Aorta (tissue), 5 donors: ENCODE data around the gene TBX4. TPM values are rescaled to one million over a fixed set of nuclear protein-coding genes. Genes with fewer than 3 reads are reported as not detected.

Source experiments
- ATAC-seq: fragments of 200-7000 bp; cut with Tn5 transposase; one replicate; pipeline ENCODE4 v1.9.1; 2022; ENCODE audit warnings: moderate library complexity; ENCODE audit not compliant: low FRiP score
- DNase-seq, 2 donors: peaks; one replicate each; pipeline ENCODE4 v3.0.0-alpha.2; 2020
- H3K27ac ChIP-seq, 2 donors: one replicate each; pipeline ENCODE4 v1.5.1; 2013; ENCODE audit warnings: low read length in 2 of 2, mild to moderate bottlenecking in 2 of 2, moderate library complexity in 2 of 2, control low read depth in 1 of 2, inconsistent platforms in 1 of 2, low read depth in 1 of 2
- H3K27me3 ChIP-seq, 2 donors: one replicate each; pipeline ENCODE4 v1.6.1; 2013; ENCODE audit warnings: control low read depth in 1 of 2, low read length in 1 of 2, mild to moderate bottlenecking in 1 of 2, moderate library complexity in 1 of 2; ENCODE audit not compliant: insufficient read depth in 2 of 2, control insufficient read depth in 1 of 2
- H3K36me3 ChIP-seq, 2 donors: one replicate each; pipeline ENCODE4 v1.6.1; 2013; ENCODE audit warnings: control low read depth in 1 of 2, low read length in 1 of 2, mild to moderate bottlenecking in 1 of 2; ENCODE audit not compliant: insufficient read depth in 2 of 2, control insufficient read depth in 1 of 2
- H3K4me1 ChIP-seq, 2 donors: one replicate each; pipeline ENCODE4 v1.6.1; 2013; ENCODE audit warnings: low read length in 2 of 2, control low read depth in 1 of 2, mild to moderate bottlenecking in 1 of 2, moderate library complexity in 1 of 2; ENCODE audit not compliant: insufficient read depth in 2 of 2, control insufficient read depth in 1 of 2
- H3K4me3 ChIP-seq, 2 donors: one replicate each; pipeline ENCODE4 v1.5.1; 2013; ENCODE audit warnings: low read length in 2 of 2, control low read depth in 1 of 2, mild to moderate bottlenecking in 1 of 2
- H3K9me3 ChIP-seq: one replicate; pipeline ENCODE4 v1.6.1; 2013; ENCODE audit warnings: mild to moderate bottlenecking, low read length; ENCODE audit not compliant: control insufficient read depth
- WGBS, 2 donors: extraction: QIAGEN DNeasy Blood & Tissue Kit; methylation state at CpG; one replicate each; pipeline ENCODE4 v1.1.7; 2013; 5-methylcytosine and 5-hydroxymethylcytosine counted together
- intact Hi-C, 2 donors: fragments of 100-400 bp; cut with DNase I; formaldehyde crosslinking; loops; one replicate each; pipeline versions ENCODE4 v1.14.2 to v1.15.0; 2022
- polyA plus RNA-seq, 2 donors: library from polyadenylated mRNA; stranded (reverse); fragments of 200-250 nt; gene quantifications; one replicate each; pipeline ENCODE4 v1.2.3, GENCODE V29; 2013
- total RNA-seq, 2 donors: library from RNA; stranded (reverse); fragmentation: NEBNext Ultra II Directional; extraction: Animal tissue kit (Norgen Biotek cat#: 25700); gene quantifications; one replicate each; pipeline ENCODE4 v1.2.1, GENCODE V29; 2021
- donor health status: healthy with polysubstance abuse.
- donor health status: Bipolar disorder and iron deficiency.
- donor health status: DM: no; HTN: no; CAD: no.
- donor health status: DM: no; HTN: no; CAD: no.
- donor health status: DM: yes; HTN: yes; CAD: no.

TBX4 gene
- total and polyA plus RNA-seq, 4 donors: 0.23 to 0.27 TPM; not detected in 2

GRCh38 chr17:61416540-61417363 lies 35.5 kb upstream of the TBX4 start:
- peak; percentile 93 to 97 for DNase-seq
- Histone ChIP-seq H3K27ac (peak overlapping the region in 1 of 2 donors; percentile 56), H3K9me3 (no peaks in the 10 kb centered on the region), H3K36me3 (no peaks in the 10 kb centered on the region), H3K27me3 (no peaks in the 10 kb centered on the region), H3K4me1 (no peaks in the 10 kb centered on the region), H3K4me3 (no peak overlapping the region)
- ATAC-seq: peak; percentile 84
- WGBS, 2 donors: 17 to 18% methylated on average over 36 to 43 of the region's 43 CpGs
- intact Hi-C loops: loop anchor here (1.0 to 10.0 kb wide), 3 partner anchors 72 to 648 kb away; partner anchors contain the start of gene MED13 (in 1 of the 2)

DNA sequence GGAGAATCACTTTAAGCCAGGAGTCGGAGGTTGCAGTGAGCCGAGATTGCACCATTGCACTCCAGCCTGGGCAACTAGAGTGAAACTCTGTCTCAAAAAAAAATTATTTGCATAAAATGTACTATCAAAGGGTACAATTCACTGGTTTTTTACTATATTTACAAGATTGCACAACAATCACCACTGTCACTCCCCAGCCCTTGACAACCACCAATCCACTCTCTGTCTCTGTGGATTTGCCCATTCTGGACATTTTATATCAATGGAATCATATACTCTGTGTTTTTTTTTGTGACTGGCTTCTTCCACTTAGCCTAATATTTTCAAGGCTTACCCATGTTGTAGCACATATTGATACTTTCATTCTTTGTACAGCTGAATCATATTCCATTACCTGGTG lies 33.8 kb upstream of the TBX4 start:
- Histone ChIP-seq H3K27me3 (no peaks in the 10 kb centered on the region), H3K9me3 (no peaks in the 10 kb centered on the region), H3K27ac (no peak overlapping the region), H3K4me1 (no peaks in the 10 kb centered on the region), H3K36me3 (no peaks in the 10 kb centered on the region), H3K4me3 (no peak overlapping the region)
- 87 to 95% methylated on average over 2 of the region's 2 CpGs for WGBS, 2 donors
- ATAC-seq (no peak), DNase-seq (no peak)
- intact Hi-C loops: loop anchor here in 1 of 2 donors (10.0 kb wide), 1 partner anchor 646 kb away; the partner anchor contains the start of gene MED13

DNA sequence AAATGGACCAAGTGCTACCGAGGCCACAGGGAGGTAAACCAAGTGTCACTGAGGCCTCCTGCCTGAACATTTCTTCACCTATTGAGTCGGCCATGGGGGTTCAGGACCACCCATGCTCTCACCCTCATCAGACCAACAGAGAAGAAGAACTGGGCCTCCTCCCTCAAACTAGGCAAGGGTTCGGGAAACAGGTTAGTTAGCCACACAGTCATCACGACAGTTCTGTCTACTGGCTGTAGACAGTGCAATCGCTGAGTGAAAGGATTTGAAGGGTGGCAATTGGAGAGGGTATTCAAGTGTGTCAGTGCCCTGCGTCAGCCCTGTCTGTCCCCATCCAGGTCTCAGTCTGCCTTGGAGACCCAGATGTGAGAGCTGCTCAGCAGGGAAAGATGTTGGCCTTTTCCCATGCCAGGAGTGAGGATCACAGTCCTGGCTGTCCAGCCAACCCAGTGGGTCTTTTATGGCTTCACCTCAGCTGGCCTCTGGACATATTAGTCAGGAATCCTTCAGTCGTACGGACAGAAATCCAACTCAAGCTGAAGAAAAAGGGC lies 32.7 kb upstream of the TBX4 start:
- H3K4me3 ChIP-seq: no peak overlapping the region
- H3K36me3 ChIP-seq: no peaks in the 10 kb centered on the region
- intact Hi-C loops: loop anchor here in 1 of 2 donors (10.0 kb wide), 1 partner anchor 645 kb away; the partner anchor contains the start of gene MED13
- no peaks in the 10 kb centered on the region for H3K4me1 ChIP-seq
- 72 to 74% methylated on average over 8 of the region's 8 CpGs for WGBS, 2 donors
- DNase-seq (no peak), ATAC-seq (no peak)
- no peak overlapping the region for H3K27ac ChIP-seq
- no peaks in the 10 kb centered on the region for H3K9me3 ChIP-seq
- H3K27me3 ChIP-seq: no peaks in the 10 kb centered on the region

DNA sequence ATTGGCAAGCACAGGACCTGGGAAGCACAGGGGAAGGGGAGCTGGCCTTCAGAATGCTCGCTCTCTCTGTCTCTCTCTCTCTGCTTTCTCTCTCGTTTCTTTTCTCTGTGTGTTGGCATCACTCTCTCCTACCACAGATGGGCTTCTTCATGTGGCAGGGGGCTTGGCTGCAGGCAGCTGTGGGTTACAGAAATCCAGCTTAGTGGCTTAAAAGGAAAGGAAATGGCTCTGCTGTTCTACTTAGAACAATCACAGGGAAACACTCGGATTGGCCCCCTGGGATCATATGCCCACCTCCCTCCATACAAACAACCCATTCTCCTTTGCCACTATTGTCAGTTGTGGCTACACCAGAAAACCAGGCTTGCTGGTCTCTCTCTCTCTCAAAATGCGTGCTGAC lies 32.2 kb upstream of the TBX4 start:
- H3K9me3 ChIP-seq: no peaks in the 10 kb centered on the region
- DNase-seq: no peak
- H3K27ac ChIP-seq: no peak overlapping the region
- H3K27me3 ChIP-seq: no peaks in the 10 kb centered on the region
- intact Hi-C loops: no loop called here
- no peak overlapping the region for H3K4me3 ChIP-seq
- H3K4me1 ChIP-seq: no peaks in the 10 kb centered on the region
- no peak for ATAC-seq
- 54 to 64% methylated on average over 4 of the region's 4 CpGs for WGBS, 2 donors
- H3K36me3 ChIP-seq: no peaks in the 10 kb centered on the region

DNA sequence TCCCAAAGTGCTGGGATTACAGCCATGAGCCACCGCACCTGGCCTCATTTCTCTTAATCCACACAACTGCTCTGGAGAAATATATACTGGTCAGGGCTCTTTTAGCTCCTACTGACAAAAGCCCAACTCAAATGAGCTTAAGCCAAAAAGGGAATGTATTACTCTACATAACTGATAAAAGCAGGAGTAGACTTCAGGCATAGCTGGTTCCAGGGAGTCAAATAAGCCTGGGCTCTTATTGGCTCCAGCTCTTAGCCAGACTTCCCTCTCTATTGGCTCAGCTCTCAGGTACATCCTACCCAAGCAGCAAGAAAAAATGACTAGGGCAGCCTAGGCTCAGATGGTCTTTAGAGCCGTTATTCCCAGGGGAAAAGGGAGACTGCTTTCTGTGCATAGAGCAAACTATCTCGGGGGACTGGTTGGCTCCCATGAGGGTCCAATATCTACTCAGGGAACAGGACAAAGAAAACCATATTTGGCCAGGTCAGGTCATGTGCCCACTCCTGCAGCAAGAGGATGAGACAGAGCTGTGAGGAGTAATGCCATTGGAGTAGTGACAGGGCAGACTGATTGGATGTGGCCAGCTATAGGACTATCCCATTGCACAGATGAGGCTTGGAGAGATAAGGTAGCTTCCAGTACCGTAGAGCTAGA lies 31.4 kb upstream of the TBX4 start:
- Histone ChIP-seq H3K4me3 (no peak overlapping the region), H3K27ac (no peak overlapping the region), H3K27me3 (no peaks in the 10 kb centered on the region), H3K36me3 (no peaks in the 10 kb centered on the region), H3K4me1 (no peaks in the 10 kb centered on the region), H3K9me3 (no peaks in the 10 kb centered on the region)
- WGBS, 2 donors: 71 to 81% methylated on average over 4 of the region's 4 CpGs
- no peak for DNase-seq
- intact Hi-C loops: no loop called here
- ATAC-seq: no peak

- Histone ChIP-seq H3K4me1 (no peaks in the 10 kb centered on the region), H3K27ac (no peak overlapping the region), H3K36me3 (no peaks in the 10 kb centered on the region), H3K27me3 (no peaks in the 10 kb centered on the region), H3K4me3 (no peak overlapping the region), H3K9me3 (no peaks in the 10 kb centered on the region)
- intact Hi-C loops: no loop called here
- WGBS, 2 donors: 80 to 81% methylated on average over 4 of the region's 4 CpGs
- ATAC-seq (no peak), DNase-seq (no peak)
These were observed 30.8 kb upstream of the TBX4 start for GRCh38 chr17:61421460-61421859.

DNA sequence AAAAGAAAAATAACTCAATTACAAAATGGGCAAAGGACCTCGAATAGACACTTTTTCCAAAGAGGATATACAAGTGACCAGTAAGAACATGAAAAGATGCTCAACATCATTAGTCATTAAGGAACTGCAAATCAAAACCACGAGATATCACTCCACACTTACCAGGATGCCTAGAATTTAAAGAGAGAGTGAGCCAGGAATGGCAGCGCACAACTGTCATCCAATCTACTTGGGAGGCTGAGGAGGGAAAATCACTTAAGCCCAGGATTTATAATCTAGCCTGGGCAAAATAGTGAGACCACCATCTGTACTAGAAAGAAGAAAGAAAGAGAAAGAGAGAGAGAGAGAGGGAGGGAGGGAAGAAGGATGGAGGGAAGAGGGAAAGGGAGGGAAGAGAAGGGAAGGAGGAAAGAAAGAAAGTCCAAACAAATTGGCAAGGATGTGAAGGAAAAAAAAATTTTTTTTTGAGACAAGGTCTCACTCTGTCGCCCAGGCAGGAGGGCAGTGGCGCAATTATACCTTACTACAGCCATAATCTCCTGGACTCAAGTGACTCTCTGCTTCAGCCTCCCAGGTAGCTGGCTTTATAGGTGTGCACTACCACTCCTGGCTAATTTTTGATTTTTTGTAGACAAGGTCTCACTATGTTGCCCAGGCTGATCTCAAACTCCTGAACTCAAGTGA lies 30.0 kb upstream of the TBX4 start:
- 67 to 70% methylated on average over 5 of the region's 5 CpGs for WGBS, 2 donors
- Histone ChIP-seq H3K27ac (no peak overlapping the region), H3K4me1 (no peaks in the 10 kb centered on the region), H3K9me3 (no peaks in the 10 kb centered on the region), H3K27me3 (no peaks in the 10 kb centered on the region), H3K36me3 (no peaks in the 10 kb centered on the region), H3K4me3 (no peak overlapping the region)
- intact Hi-C loops: no loop called here
- DNase-seq: no peak
- no peak for ATAC-seq

DNA sequence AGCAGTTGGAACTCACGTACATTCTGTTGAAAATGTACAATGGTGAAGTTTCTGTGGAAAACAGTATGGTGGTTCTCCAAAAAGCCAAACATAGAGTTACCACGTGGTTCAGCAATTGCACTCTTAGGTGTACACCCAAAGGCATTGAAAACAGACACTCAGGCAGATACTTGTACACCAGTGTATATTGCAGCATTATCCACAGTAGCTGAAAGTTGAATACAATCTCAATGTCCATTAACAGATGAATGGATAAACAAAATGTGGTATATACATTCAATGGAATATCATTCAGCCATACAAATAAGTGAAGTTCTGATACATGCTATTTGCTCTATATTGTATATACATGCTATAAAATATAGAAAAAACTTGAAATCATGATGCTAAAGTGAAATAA lies 29.4 kb upstream of the TBX4 start:
- H3K27me3 ChIP-seq: no peaks in the 10 kb centered on the region
- no peaks in the 10 kb centered on the region for H3K36me3 ChIP-seq
- H3K27ac ChIP-seq: no peak overlapping the region
- DNase-seq: no peak
- 35 to 36% methylated on average over 2 of the region's 2 CpGs for WGBS, 2 donors
- no peaks in the 10 kb centered on the region for H3K9me3 ChIP-seq
- H3K4me1 ChIP-seq: no peaks in the 10 kb centered on the region
- H3K4me3 ChIP-seq: no peak overlapping the region
- intact Hi-C loops: no loop called here
- no peak for ATAC-seq
